Endothelial cell of umbilical vein (primary cell): ENCODE data around the gene ZFY. TPM values are rescaled to one million over a fixed set of nuclear protein-coding genes. Genes with fewer than 3 reads are reported as not detected.

ENCODE experiments used
- BruUV-seq: library from RNA; stranded (reverse); fragments of 400-500 nt; replicated peaks from 2 replicates; lab custom pipeline; 2021; lab: Mats Ljungman, UMichigan
- CTCF ChIA-PET: fragments of 300-600, 350-600 bp; sonication (Branson Sonifier 250); formaldehyde crosslinking; loops from one replicate; lab custom pipeline; 2021; ENCODE audit warnings: antibody characterized with exemption, inconsistent platforms; lab: Charles Lee
- POLR2A ChIA-PET: fragments of 300-600, 350-600 bp; sonication (Branson Sonifier 250); formaldehyde crosslinking; loops from one replicate; lab custom pipeline; 2021; ENCODE audit warnings: antibody characterized with exemption, inconsistent platforms; lab: Charles Lee
- DNase-seq: peaks from one replicate; pipeline ENCODE4 v3.0.0-alpha.2; 2011; ENCODE audit warnings: low read depth, low spot score
- FAIRE-seq: peaks from 2 replicates; lab custom pipeline; 2011; peaks lifted over from hg19 to GRCh38; lab: Jason Lieb, UNC
- H2AFZ ChIP-seq: 2 replicates; pipeline ENCODE4 v1.6.0; 2012; ENCODE audit warnings: low read depth, low read length, control low read depth, inconsistent platforms
- H3K27ac ChIP-seq: 2 replicates; pipeline ENCODE4 v1.5.1; 2011; ENCODE audit warnings: low read depth, mild to moderate bottlenecking, control low read depth, low read length, moderate library complexity; ENCODE audit not compliant: insufficient read depth
- H3K27me3 ChIP-seq, 2 experiments: 2 replicates each; pipeline versions ENCODE4 v1.6.0 to v1.6.1; 2011; ENCODE audit warnings: low read length in 2 of 2, mixed read lengths in 1 of 2; ENCODE audit not compliant: control insufficient read depth in 2 of 2, insufficient read depth in 2 of 2
- H3K36me3 ChIP-seq, 2 experiments: 2 replicates in 1 of 2; 3 replicates in 1 of 2; pipeline ENCODE4 v1.5.1; 2011; ENCODE audit warnings: low read length in 2 of 2, mild to moderate bottlenecking in 1 of 2, moderate library complexity in 1 of 2; ENCODE audit not compliant: control insufficient read depth in 2 of 2, insufficient read depth in 2 of 2; ENCODE audit errors: extremely low read depth in 1 of 2
- H3K4me1 ChIP-seq: 3 replicates; pipeline ENCODE4 v1.5.1; 2011; ENCODE audit warnings: mild to moderate bottlenecking, low read length; ENCODE audit not compliant: control insufficient read depth, insufficient read depth; ENCODE audit errors: extremely low read depth
- H3K4me2 ChIP-seq: 2 replicates; pipeline ENCODE4 v1.6.1; 2011; ENCODE audit warnings: low read length, control low read depth, mixed read lengths; ENCODE audit not compliant: insufficient read depth
- H3K4me3 ChIP-seq, 3 experiments: fragments of 200-600 bp in 1 of 3; sonication (generic), shearing (Covaris generic) in 1 of 3; replicated peaks in 1 of 3; 2 replicates each; pipeline ENCODE4 v1.5.1; 2011 to 2016; ENCODE audit warnings: control low read depth in 3 of 3, low read length in 3 of 3, mild to moderate bottlenecking in 2 of 3, inconsistent platforms in 1 of 3, low read depth in 1 of 3, moderate library complexity in 1 of 3; ENCODE audit not compliant: insufficient read depth in 1 of 3
- H3K79me2 ChIP-seq: 2 replicates; pipeline ENCODE4 v1.6.0; 2012; ENCODE audit warnings: low read length, inconsistent platforms; ENCODE audit not compliant: control insufficient read depth, insufficient read depth
- H3K9ac ChIP-seq: replicated peaks from 2 replicates; pipeline ENCODE3; 2011; ENCODE audit warnings: low read length, control low read depth; ENCODE audit not compliant: insufficient read depth; ENCODE audit errors: extremely low read depth
- H3K9me1 ChIP-seq: replicated peaks from 3 replicates; pipeline ENCODE4 v1.6.0; 2011; ENCODE audit warnings: mild to moderate bottlenecking, low read length; ENCODE audit not compliant: control insufficient read depth, insufficient read depth; ENCODE audit errors: extremely low read depth
- H3K9me3 ChIP-seq: replicated peaks from 2 replicates; pipeline ENCODE4 v1.5.1; 2012; ENCODE audit warnings: low read length, inconsistent platforms; ENCODE audit not compliant: control insufficient read depth, insufficient read depth
- H4K20me1 ChIP-seq: replicated peaks from 2 replicates; pipeline ENCODE3; 2011; ENCODE audit warnings: mild to moderate bottlenecking, low read length; ENCODE audit not compliant: control insufficient read depth, insufficient read depth; ENCODE audit errors: extremely low read depth
- CTCF ChIP-seq, 2 donors: IDR thresholded peaks; 1 replicate in 1 of 2; 2 replicates in 1 of 2; pipeline ENCODE4 v1.5.1; 2011; ENCODE audit warnings: low read length in 2 of 2, mild to moderate bottlenecking in 2 of 2, moderate library complexity in 2 of 2, control low read depth in 1 of 2, inconsistent platforms in 1 of 2, low read depth in 1 of 2; ENCODE audit not compliant: insufficient read depth in 1 of 2; ENCODE audit errors: extremely low read depth in 1 of 2
- EZH2 ChIP-seq: IDR thresholded peaks from 2 replicates; pipeline ENCODE4 v1.6.1; 2012; ENCODE audit warnings: borderline replicate concordance, low read depth, mild to moderate bottlenecking, moderate library complexity, low read length, inconsistent platforms; ENCODE audit not compliant: severe bottlenecking
- FOS ChIP-seq: IDR thresholded peaks from 2 replicates; pipeline ENCODE4 v1.6.1; 2011; ENCODE audit warnings: mild to moderate bottlenecking, low read length, moderate library complexity, borderline replicate concordance; ENCODE audit not compliant: insufficient read depth
- GATA2 ChIP-seq: IDR thresholded peaks from 2 replicates; pipeline ENCODE4 v1.7.0; 2011; ENCODE audit warnings: low read depth, mild to moderate bottlenecking, moderate library complexity, mixed read lengths, low read length; ENCODE audit not compliant: insufficient read length, insufficient read depth
- JUN ChIP-seq: IDR thresholded peaks from 2 replicates; pipeline ENCODE4 v1.6.1; 2011; ENCODE audit warnings: borderline replicate concordance, low read depth; ENCODE audit not compliant: insufficient read length, insufficient read depth
- MAX ChIP-seq: IDR thresholded peaks from 2 replicates; pipeline ENCODE4 v1.6.1; 2011; ENCODE audit not compliant: insufficient read depth, insufficient read length
- MYC ChIP-seq: IDR thresholded peaks from one replicate; pipeline ENCODE4 v1.6.1; 2011; ENCODE audit warnings: mild to moderate bottlenecking, low read depth, low read length
- POLR2A ChIP-seq: IDR thresholded peaks from 2 replicates; pipeline ENCODE4 v1.6.1; 2012; ENCODE audit warnings: low read depth, mild to moderate bottlenecking, control low read depth, low read length
- POLR2AphosphoS5 ChIP-seq: IDR thresholded peaks from 2 replicates; pipeline ENCODE4 v1.6.1; 2012; ENCODE audit warnings: low read depth, mild to moderate bottlenecking, control low read depth, low read length, moderate library complexity; ENCODE audit not compliant: insufficient read depth
- dilution Hi-C: fragments of 300-500 bp; cut with MboI; formaldehyde crosslinking; loops from one replicate; pipeline ENCODE4 v1.15.0; 2019; ENCODE audit warnings: low sequenced_read_pairs; ENCODE audit not compliant: extremely low pct_ligation_motif_present
- intact Hi-C: fragments of 100-400 bp; cut with micrococcal nuclease; formaldehyde crosslinking; loops from one replicate; pipeline ENCODE4 v1.10.0; 2022
- polyA plus RNA-seq, 4 experiments: library from polyadenylated mRNA; depleted of rRNA in 3 of 4; stranded (reverse) in 3 of 4; unstranded in 1 of 4; fragments of >200 nt; gene quantifications; 2 replicates each; pipeline versions ENCODE4 v1.2.1 to v1.2.3, GENCODE V29; 2011 to 2012; ENCODE audit warnings: missing spikeins in 1 of 4
- total RNA-seq: library from RNA; stranded (reverse); gene quantifications from 2 replicates; pipeline ENCODE4 v1.2.3, GENCODE V29; 2021

The ZFY gene
- total and polyA plus RNA-seq, 2 donors (not counting 3 experiments of a cell fraction or from before 2014, with no cell fraction given): 3.1 to 10.8 TPM

- ChIA-PET CTCF (no interaction called here), POLR2A (no interaction called here)
- Histone ChIP-seq H3K4me2 (no peak overlapping the region), H3K36me3 (no peaks in the 10 kb centered on the region), H3K9me1 (no peaks in the 10 kb centered on the region), H3K27me3 (no peaks in the 10 kb centered on the region), H2AFZ (no peak overlapping the region), H3K9ac (no peak overlapping the region), H3K9me3 (no peaks in the 10 kb centered on the region), H4K20me1 (no peaks in the 10 kb centered on the region), H3K4me3 (no peak overlapping the region), H3K79me2 (no peaks in the 10 kb centered on the region), H3K27ac (no peak overlapping the region), H3K4me1 (no peaks in the 10 kb centered on the region)
- FAIRE-seq: no peak
- TF ChIP-seq EZH2 (no peak), POLR2A (no peak), POLR2AphosphoS5 (no peak), FOS (no peak), MAX (no peak), GATA2 (no peak), JUN (no peak), CTCF (IDR thresholded peaks at IDR 0.05; ENCODE audit: extremely low read depth in 1 of 2, insufficient read depth in 1 of 2, low read depth in 1 of 2, low read length in 2 of 2) (no peak), MYC (no peak)
- BruUV-seq: no TSS peak
- dilution Hi-C loops (no loop called here), intact Hi-C loops (no loop called here)
- DNase-seq: no peak
These were observed 88.4 kb downstream of the ZFY start for GRCh38 chrY:3023606-3024005.
